Lung (tissue), 12 donors: Measurements from ENCODE around the gene SELPLG. TPM values are rescaled to one million over a fixed set of nuclear protein-coding genes. Genes with fewer than 3 reads are reported as not detected.

Experiments
- ATAC-seq: fragments of 200-7000 bp; cut with Tn5 transposase; one replicate; pipeline ENCODE4 v1.9.1; 2020; ENCODE audit warnings: moderate number of reproducible peaks; ENCODE audit not compliant: insufficient read depth, low FRiP score
- DNase-seq, 3 donors: peaks; one replicate each; pipeline ENCODE4 v3.0.0-alpha.2; 2013 to 2017
- H3K27ac ChIP-seq, 2 donors: one replicate each; pipeline ENCODE4 v1.5.1; 2013; ENCODE audit warnings: mild to moderate bottlenecking in 2 of 2, moderate library complexity in 2 of 2, control low read depth in 1 of 2, inconsistent platforms in 1 of 2, low read depth in 1 of 2, low read length in 1 of 2
- H3K27me3 ChIP-seq, 3 donors: one replicate each; pipeline ENCODE4 v1.5.1; 2013; ENCODE audit warnings: low read length in 2 of 3; ENCODE audit not compliant: control insufficient read depth in 3 of 3, insufficient read depth in 3 of 3
- H3K36me3 ChIP-seq, 4 donors: one replicate each; pipeline ENCODE4 v1.5.1; 2013; ENCODE audit warnings: low read length in 4 of 4, mild to moderate bottlenecking in 1 of 4, moderate library complexity in 1 of 4; ENCODE audit not compliant: control insufficient read depth in 4 of 4, insufficient read depth in 4 of 4
- H3K4me1 ChIP-seq, 5 donors: one replicate each; pipeline ENCODE4 v1.5.1; 2013; ENCODE audit warnings: low read length in 5 of 5, mild to moderate bottlenecking in 2 of 5, moderate library complexity in 1 of 5; ENCODE audit not compliant: control insufficient read depth in 5 of 5, insufficient read depth in 5 of 5
- H3K4me3 ChIP-seq: one replicate; pipeline ENCODE4 v1.5.1; 2013; ENCODE audit warnings: mild to moderate bottlenecking, control low read depth, moderate library complexity
- H3K9ac ChIP-seq, 2 donors: one replicate each; pipeline ENCODE4 v1.5.1; 2013; ENCODE audit warnings: low read length in 2 of 2, control low read depth in 1 of 2; ENCODE audit not compliant: insufficient read depth in 1 of 2
- H3K9me3 ChIP-seq, 4 donors: one replicate each; pipeline ENCODE4 v1.5.1; 2013; ENCODE audit warnings: low read length in 3 of 4, mild to moderate bottlenecking in 1 of 4, moderate library complexity in 1 of 4; ENCODE audit not compliant: control insufficient read depth in 4 of 4, insufficient read depth in 3 of 4
- CTCF ChIP-seq: IDR thresholded peaks from 2 replicates; pipeline ENCODE4 v1.5.1; 2012; ENCODE audit warnings: mild to moderate bottlenecking; ENCODE audit errors: control extremely low read depth, extremely low read depth
- WGBS, 2 donors: extraction: QIAGEN DNeasy Blood & Tissue Kit; methylation state at CpG; one replicate each; pipeline ENCODE4 v1.1.7; 2013; 5-methylcytosine and 5-hydroxymethylcytosine counted together
- polyA plus RNA-seq, 2 donors: library from polyadenylated mRNA; stranded (reverse); fragments of 200-250 nt; gene quantifications; one replicate each; pipeline ENCODE4 v1.2.1, GENCODE V29; 2013
- total RNA-seq, 2 donors: library from RNA; depleted of rRNA in 1 of 2; stranded (reverse); fragments of >200 nt in 1 of 2; gene quantifications; one replicate each; pipeline ENCODE4 v1.2.1, GENCODE V29; 2014 to 2021
- donor health status: control.
- donor health status: control.
- donor health status: Bipolar disorder and iron deficiency.
- donor health status: healthy.
- donor health status: DM: yes; HTN: yes; CAD: no.

The SELPLG gene
- total and polyA plus RNA-seq, 4 donors: 11.3 to 97.0 (median 30.5) TPM

GRCh38 chr12:108607981-108608600 lies 25.6 kb downstream of the SELPLG start:
- Histone ChIP-seq H3K4me1 (peaks cover 0 to 21% (median 7%) of the 10 kb centered on the region in 5 donors), H3K9me3 (no peaks in the 10 kb centered on the region), H3K27ac (no peak overlapping the region), H3K36me3 (no peaks in the 10 kb centered on the region), H3K9ac (no peak overlapping the region), H3K27me3 (no peaks in the 10 kb centered on the region), H3K4me3 (no peak overlapping the region)
- WGBS, 2 donors: 88 to 92% methylated on average over 10 of the region's 10 CpGs
- no peak for DNase-seq
- ATAC-seq: no peak
- TF ChIP-seq CTCF: no peak

DNA sequence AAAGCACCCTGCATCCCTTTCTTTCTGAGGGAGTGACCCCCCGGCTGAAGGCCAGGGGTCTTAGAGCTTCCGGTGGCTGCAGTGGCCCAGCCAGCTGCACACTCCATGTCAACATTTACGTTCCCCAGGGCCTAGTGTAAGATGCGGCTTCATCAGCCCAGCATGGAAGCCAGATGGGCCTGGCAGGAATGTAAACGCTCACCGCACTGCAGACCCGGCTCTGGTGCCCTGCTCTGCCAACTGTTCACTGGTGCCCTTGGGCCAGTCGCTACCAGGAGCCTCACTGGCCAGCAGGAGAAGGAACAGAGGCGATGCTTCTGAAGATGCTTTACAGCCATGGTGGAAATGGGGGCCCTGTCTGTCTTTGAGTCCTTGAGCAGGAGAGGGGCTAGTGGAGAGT lies 27.2 kb downstream of the SELPLG start:
- Histone ChIP-seq H3K36me3 (no peaks in the 10 kb centered on the region), H3K27ac (no peak overlapping the region), H3K9ac (no peak overlapping the region), H3K27me3 (no peaks in the 10 kb centered on the region), H3K4me3 (no peak overlapping the region), H3K9me3 (no peaks in the 10 kb centered on the region), H3K4me1 (peaks cover 0 to 18% (median 7%) of the 10 kb centered on the region in 5 donors)
- WGBS, 2 donors: 78 to 84% methylated on average over 9 of the region's 9 CpGs
- ATAC-seq: no peak
- no peak for DNase-seq
- TF ChIP-seq CTCF: no peak

DNA sequence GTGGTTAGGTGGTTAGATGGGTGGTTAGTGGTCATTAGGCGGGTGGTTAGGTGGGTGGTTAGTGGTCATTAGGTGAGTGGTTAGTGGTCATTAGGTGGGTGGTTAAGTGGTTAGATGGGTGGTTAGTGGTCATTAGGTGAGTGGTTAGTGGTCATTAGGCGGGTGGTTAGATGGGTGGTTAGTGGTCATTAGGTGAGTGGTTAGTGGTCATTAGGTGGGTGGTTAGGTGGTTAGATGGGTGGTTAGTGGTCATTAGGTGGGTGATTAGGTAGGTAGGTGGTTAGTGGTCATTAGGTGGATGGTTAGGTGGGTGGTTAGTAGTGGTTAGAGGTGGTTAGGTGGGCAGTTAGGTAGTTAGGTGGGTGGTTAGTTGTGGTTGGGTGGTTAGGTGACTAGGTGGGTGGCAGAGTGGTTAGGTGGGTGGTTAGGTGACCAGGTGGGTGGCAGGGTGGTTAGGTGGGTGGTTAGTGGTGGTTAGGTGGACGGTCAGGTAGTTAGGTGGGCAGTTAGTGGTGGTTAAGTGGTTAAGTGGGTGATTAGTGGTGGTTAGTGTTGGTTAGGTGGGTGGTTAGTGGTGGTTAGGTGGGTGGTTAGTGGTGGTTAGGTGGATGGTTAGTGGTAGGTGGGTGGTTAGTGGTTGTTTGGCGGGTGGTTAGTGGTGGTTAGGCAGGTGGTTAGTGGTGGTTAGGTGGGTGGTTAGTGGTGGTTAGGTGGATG lies 27.8 kb downstream of the SELPLG start:
- ATAC-seq (no peak), DNase-seq (no peak)
- H3K4me1 ChIP-seq: peaks cover 0 to 16% (median 7%) of the 10 kb centered on the region in 5 donors
- WGBS, 2 donors: 92 to 95% methylated on average over 4 of the region's 4 CpGs
- no peaks in the 10 kb centered on the region for H3K27me3 ChIP-seq
- TF ChIP-seq CTCF: no peak
- no peak overlapping the region for H3K27ac ChIP-seq
- H3K9ac ChIP-seq: no peak overlapping the region
- no peaks in the 10 kb centered on the region for H3K36me3 ChIP-seq
- H3K9me3 ChIP-seq: no peaks in the 10 kb centered on the region
- no peak overlapping the region for H3K4me3 ChIP-seq
